Endometrial microvascular endothelial cells (primary cell): Measurements from ENCODE around the gene DTL. TPM values are rescaled to one million over a fixed set of nuclear protein-coding genes. Genes with fewer than 3 reads are reported as not detected.

ENCODE experiments used
- in situ Hi-C: cut with HindIII; loops from 2 replicates; pipeline ENCODE4 v1.10.0; 2017; ENCODE audit warnings: low sequenced_read_pairs, low pct_unique_long_range_greater_than_20kb; ENCODE audit errors: inconsistent ontology term
- total RNA-seq: library from RNA; depleted of rRNA; stranded (reverse); fragments of >200 nt; gene quantifications from one replicate; pipeline ENCODE4 v1.2.3, GENCODE V29; 2015; ENCODE audit errors: inconsistent ontology term

DTL gene
- total RNA-seq, 1 donor from 2014 or later = 19.1 TPM

DNA sequence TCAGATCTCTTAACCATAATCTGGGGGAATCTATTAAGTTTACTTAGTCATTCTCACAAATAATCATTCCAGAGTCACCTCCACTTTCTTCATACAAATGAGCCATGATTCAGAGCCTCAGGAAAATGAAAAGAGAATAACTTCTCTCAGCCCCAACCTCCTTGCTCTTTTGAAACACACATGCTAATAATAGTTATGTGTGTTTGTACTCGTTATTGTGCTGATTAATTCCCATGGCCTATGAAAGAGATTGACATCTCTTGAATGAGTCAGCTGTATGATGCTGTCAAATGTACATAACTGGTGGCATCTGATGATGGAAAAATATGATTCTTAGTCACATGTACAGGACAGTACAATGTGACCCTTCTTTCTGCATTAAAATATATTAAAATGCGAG is 41.5 kb downstream of the DTL start:
- in situ Hi-C loops = loop anchor here (25.0 kb wide), 1 partner anchor 210 kb away; the partner anchor contains the start of gene PPP2R5A

GRCh38 chr1:212078826-212079225 is 43.3 kb downstream of the DTL start:
- in situ Hi-C loops = loop anchor here (25.0 kb wide), 1 partner anchor 208 kb away; the partner anchor contains the start of gene PPP2R5A

DNA sequence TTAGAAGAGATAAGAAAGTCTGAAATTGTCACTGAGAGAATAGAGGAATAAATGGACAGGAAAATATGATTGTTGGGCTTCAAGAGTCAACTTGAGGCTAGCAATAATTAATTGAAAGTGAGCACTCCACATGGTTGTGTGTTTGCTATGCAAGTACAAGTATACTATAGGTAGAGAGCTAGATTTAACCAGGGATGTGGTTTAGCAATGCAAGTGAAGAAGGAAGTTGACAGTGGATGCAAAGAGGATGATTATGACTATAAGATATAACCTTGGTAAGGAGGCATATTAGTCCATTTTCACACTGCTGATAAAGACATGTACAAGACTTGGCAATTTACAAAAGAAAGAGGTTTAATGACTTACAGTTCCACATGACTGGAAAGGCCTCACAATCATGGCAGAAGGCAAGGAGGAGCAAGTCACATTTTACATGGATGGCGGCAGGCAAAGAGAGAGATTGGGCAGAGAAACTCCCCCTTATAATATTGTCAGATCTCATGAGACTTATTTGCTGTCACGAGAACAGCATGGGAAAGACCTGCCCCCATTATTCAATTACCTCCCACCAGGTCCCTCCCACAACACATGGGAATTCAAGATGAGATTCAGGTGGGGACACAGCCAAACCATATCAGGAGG is 47.3 kb downstream of the DTL start:
- in situ Hi-C loops = loop anchor here (25.0 kb wide), 1 partner anchor 204 kb away; the partner anchor contains the start of gene PPP2R5A

DNA sequence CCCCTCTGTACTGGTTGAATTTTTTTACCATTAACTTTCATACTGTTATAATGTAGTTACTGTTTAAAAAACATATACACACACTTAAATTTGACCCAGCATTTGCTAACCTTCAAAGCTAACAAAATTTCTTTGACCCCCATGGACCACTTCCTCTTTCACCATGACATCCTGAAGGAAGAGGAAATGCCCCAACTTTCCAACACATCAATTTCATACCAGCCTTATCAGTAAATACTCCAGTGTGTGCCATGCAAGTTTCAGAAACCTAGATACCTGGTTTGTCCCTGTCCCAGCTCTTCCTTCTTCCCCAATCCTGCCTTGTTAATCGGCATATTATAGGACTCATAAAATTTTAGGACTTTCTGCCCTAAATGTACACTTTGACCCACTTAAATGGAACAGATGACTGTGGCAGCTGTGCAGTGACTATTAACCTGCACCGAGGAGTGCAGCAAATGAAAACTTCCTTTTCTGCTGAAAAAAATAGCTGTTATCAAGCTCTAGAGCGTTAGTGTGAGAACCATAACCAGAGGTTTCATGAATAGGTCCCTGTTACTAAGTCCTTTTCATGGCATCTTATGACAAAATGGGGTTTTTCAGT is 54.1 kb downstream of the DTL start:
- in situ Hi-C loops = loop anchor here (25.0 kb wide), 1 partner anchor 198 kb away; the partner anchor contains the start of gene PPP2R5A

GRCh38 chr1:212091438-212092121 is 56.0 kb downstream of the DTL start:
- in situ Hi-C loops = loop anchor here (25.0 kb wide), 1 partner anchor 196 kb away; the partner anchor contains the start of gene PPP2R5A

GRCh38 chr1:212097360-212097759 is 61.8 kb downstream of the DTL start:
- in situ Hi-C loops = loop anchor here (25.0 kb wide), 1 partner anchor 190 kb away; the partner anchor contains the start of gene PPP2R5A

GRCh38 chr1:212098310-212098709 is 62.8 kb downstream of the DTL start:
- in situ Hi-C loops = loop anchor here (25.0 kb wide), 1 partner anchor 189 kb away; the partner anchor contains the start of gene PPP2R5A

DNA sequence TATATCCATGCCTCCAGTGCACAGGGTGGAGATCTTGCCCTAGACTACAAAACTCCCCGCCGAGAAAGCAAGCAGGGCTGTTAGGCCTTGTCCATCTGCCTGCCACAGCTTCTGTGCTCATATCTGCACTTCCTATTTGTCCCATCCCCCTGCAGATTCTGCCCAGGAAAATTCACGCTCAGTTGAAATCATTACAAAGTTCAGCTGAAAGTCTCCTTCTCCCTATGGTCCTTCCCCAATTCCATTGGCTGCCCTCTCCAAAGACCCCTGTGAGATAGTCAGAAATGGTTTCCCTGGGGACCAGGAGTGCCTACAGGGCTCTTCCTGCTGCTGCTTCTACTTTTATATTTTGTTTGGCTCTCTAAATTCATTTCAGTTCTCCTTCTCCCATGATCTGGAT is 63.2 kb downstream of the DTL start:
- in situ Hi-C loops = loop anchor here (25.0 kb wide), 1 partner anchor 189 kb away; the partner anchor contains the start of gene PPP2R5A

- in situ Hi-C loops = no loop called here
These were observed 65.7 kb downstream of the DTL start for GRCh38 chr1:212101251-212101650.

GRCh38 chr1:212101735-212102134 is 66.2 kb downstream of the DTL start:
- in situ Hi-C loops = no loop called here

DNA sequence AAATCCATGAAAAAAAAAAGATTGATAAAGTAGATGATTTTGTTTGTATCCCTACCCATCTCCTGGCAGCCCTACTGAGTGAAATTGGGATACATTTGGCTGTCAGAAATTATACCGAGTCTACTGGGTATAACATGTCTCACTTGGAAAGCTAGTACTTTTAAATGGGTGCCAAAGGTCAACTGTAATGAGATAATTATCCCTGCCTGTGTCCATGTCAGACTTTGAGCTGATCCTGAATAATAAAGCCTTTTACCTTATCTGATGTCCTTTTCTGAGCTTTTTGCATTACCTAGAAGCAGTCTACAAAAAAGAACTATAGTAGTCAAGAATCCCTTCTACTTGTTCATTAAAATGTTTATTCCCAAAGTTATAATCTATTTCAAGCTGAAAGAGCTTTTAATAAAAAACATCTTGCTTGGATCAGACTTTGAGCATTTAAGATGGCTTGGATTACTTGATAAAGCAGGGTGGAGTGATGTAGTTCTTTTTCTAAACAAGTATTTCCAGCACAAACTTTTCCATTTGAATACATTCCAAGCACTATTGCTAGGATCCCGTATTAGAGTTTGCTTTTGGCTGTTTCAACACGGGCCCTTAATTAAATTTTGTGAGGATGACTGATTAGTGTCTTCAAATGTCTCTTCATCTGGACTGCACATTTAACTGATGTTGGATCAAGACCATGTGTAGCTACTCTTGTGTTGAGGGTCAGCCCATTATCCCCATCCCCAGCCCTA is 69.2 kb downstream of the DTL start:
- in situ Hi-C loops = no loop called here

GRCh38 chr1:212106286-212106792 is 70.8 kb downstream of the DTL start:
- in situ Hi-C loops = no loop called here

- in situ Hi-C loops = no loop called here
These were observed 71.9 kb downstream of the DTL start for GRCh38 chr1:212107481-212107880.

DNA sequence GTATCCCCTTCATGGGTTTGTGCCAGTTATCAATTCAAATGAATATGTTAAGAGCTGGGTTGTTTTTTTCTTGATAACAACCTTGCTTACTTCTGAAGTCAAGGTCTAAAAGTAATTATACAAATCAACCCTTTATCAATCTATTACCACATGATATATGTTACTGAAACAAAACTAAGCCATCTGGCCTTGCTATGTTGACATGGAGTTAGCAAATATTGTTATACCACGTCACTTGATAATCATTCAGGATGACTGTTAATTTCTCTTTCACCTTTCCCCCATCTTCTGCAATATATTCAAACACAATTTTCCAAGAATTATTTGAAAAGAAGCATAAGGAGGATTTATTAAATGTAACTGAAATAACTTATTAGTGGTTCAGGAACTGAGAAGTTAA is 72.6 kb downstream of the DTL start:
- in situ Hi-C loops = no loop called here

GRCh38 chr1:212108981-212109380 is 73.4 kb downstream of the DTL start:
- in situ Hi-C loops = no loop called here

DNA sequence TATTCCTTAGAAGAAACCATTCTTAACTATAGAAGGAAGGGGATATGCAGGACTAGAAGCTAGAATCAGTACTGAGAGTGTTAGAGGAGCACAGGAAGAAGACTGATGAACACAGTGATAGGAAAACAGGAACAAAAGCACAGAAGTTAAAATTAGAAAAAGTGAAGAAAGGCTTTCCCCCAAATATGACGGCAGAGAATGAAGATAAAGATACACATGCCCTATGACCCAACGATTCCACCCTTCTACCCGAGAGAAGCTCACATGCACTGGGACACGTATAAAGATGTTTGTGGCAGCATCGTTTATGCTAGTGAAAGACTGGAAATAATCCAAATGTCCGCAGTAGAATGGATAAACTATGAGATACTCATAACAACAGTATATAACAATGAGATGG is 74.2 kb downstream of the DTL start:
- in situ Hi-C loops = no loop called here

- in situ Hi-C loops = no loop called here
These were observed 75.1 kb downstream of the DTL start for GRCh38 chr1:212110617-212111016.

GRCh38 chr1:212111536-212111935 is 76.0 kb downstream of the DTL start:
- in situ Hi-C loops = no loop called here

DNA sequence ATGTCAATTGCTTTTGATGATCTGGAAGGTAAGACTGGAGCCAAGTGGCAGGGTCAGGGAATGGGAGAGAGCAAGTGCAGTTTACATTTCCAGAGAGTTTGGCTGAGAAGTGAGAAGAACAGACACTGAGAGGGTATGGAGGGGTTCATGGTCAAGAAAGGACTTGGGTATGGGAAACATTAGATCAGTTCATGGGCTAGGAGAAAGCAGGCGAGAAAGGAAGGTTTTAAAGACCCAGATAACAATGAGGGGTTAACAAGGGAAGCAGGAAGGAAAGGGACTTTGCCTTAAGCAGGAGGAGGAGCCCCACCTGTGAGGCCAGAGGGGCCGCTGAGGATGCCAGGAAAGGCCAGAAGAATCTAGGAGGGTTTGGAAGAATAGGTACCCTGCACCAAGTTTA is 78.2 kb downstream of the DTL start:
- in situ Hi-C loops = no loop called here
